Measurements from ENCODE around the gene AGBL1.

AGBL1 gene

DNA sequence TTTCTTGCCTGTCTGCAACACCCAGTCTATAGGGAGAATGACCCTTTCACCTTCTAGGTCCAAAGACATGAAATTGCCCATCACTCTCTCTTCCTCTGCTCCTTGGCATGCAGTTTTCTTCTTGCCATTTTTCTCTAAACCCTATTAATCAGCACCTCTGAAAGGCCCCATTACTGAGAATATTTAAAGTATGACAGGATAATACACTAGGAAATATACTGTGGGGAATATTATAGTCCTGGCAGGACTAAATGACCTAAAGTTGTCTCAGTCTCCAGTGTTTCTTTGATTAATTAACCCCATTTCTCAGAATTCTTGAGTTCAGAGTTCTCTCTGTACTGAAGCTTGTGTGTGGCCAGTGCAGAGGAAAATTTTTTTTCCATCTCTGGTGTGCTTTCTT, 730.7 kb downstream of the AGBL1 start:
- no peak for DNase-seq (ENCODE audit: low spot score)

DNA sequence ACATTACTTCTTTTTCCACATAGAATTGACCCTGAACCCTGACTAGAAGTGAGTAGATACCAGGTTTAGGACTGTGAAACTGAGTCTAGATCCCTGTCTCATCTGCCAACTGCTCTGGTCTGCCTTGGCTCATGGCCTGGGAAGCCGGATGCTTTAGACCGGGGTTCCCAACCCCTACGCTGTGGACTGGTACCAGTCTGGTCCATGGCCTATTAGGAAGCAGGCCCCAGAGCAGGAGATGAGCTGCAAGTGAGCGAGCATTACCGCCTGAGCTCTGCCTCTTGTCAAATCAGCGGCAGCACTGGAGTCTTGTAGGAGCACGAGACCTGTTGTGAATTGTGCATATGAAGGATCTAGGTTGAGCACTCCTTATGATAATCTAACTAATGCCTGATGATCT, 734.2 kb downstream of the AGBL1 start:
- DNase-seq (ENCODE audit: low spot score), result no peak

DNA sequence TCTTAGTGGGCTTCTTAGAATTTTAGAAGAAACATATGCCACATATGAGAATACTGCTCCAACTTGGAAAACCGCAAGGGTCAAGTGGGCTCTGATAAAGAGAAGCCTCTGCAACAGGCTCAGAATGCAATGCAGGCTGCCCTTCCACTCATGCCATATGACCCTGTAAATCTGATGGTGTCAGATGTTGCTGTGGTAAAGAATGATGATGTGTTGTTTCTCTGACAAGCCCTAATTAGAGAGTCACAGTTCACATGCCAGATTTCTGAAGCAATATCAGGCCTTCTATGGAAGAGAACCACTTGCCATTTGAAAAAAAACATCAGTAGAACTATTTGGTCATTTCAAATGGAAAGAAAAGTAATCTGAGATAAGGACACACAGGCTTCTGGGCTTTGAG, 749.6 kb downstream of the AGBL1 start:
- DNase-seq (ENCODE audit: low spot score), result no peak

DNA sequence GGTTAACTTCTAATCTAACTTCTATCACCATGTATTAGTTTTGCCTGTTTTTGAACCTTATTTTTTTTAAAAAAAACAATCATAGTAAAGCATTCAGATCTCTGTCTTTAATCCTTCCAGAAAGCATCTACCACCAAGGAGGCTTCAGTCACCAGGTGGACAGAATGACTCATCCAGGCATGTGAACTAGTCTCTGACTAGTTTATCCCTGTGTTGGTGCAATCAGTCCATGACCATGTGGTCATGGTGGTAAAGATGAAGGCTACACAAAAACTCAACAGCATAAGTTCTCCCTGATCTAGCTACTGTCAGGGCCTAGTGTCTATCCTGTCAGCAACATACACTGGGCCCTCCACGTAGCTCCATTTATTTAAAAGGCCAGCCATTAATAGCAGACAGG, 750.6 kb downstream of the AGBL1 start:
- DNase-seq (ENCODE audit: low spot score), result no peak

DNA sequence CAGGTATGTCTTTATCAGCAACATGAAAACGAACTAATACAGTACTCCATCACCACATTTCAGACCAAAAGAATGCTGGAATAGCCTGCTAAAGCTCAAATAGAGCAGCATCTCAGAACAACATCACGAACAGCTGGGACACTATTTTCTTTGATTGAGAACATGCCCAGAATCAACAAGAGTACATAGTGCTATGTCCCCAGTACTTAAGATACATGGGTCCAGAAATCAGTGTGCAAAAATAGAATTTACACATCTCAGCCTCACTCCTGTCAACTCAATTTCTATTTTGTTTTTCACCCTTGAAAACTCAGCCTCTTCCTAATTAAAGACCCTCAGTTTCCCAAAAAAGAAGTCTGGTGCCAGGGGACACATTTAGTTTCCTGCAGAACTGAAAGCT, 753.9 kb downstream of the AGBL1 start:
- no peak for DNase-seq (ENCODE audit: low spot score)

DNA sequence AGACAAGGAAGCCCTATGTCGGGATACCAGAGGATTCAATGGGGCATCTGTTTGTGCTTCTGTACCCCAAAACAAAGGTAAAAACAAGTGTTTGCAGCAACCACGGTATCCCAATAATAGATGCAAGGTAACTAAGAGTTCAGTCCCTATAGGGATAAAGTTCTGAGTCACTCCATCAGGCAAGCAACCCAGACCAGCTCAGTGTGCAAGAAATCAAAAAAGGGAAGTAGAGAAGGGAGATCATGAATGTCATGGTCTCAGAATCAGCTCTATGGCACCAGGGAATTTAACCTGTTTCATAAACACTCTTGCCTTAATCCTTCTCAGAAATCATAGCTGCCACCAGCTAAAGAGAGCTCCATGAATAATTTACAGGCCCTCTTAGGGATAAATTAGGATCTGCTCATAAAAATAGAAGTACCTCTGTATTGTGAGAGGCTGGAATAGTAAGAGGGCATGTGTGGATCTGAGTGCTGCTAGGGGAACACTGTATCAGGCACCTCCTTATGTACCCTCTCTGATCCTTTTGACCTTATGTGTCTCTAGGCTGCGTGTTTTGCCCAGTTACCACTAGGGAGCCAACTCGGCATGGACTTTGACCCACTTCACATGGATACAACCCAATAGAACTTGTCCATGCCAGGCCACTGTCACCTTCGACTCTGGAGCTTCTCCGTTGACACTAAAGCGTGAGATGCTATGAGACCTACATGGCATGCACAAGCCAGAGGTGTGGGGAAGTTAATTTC, 754.6 kb downstream of the AGBL1 start:
- no peak for DNase-seq (ENCODE audit: low spot score)

DNA sequence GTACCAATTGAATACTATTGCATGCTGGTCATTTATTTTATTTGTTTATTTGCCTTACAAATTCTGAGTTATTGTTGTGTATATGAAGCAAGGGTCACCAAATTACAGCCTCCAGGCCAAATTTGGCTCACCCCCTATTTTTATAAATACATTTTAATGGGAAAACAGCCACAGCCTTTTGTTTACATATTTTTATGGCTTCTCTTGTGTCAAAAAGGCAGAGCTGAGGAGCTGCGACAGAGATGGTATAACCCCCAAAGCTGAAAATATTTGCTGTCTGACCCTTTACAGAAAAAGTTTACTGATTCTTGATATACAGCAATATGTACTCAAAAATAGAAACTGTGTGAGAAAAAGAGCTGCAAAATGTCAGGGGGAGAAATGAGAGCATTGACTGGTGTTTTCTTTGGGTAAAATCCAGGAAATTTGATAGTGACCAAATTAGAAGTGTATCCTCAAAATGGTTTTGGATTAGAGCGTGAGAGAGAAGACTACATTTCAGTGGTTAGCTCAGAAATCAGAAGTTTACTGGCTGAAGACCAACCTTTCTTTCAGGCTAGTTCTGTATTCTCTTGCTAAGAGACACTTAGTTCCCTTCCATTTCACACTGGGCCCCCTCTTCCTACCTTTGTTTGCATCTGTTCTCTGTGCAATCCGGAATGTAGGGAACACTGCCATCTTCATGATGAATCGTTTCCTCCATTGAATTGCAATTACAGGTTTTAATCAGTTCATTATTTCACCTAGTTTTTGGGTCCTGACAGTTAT, 757.8 kb downstream of the AGBL1 start:
- DNase-seq (ENCODE audit: low spot score), result no peak

DNA sequence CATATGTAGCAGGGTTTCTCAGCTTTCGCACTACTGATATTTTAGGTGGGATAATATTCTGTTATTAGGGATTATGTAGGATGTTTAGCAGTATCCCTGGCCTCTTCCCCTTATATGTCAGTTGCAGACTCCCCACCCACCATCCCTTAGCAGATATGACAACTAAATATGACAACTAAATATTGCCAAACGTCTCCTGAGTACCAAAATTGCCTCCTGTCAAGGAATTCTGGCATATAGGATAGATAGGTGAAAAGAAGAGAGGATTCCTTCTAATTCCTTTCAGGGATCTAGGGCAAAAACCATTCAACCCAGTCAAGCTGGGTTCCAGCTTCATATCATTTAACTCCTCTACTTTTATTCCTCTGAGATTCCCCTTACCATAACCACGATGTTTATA, 759.8 kb downstream of the AGBL1 start:
- DNase-seq (ENCODE audit: low spot score), result no peak

DNA sequence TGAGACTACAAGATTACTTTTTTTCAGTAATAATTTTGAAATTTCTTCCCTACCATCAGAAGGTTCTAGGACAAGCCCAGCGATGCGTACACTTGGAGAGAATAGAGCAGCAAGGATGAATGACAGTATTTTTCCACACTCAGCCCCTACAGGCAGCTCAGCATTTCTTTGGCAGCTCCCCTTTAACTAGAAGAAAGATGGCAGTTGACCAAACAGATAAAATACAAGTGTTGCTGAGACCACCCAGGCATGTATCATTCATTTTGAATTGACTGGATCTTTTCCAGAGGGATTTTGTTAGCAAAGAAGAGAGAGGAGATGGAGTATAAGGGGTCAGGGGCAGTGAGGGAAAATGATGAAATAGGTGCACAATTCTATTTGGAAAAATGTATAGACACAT, 761.3 kb downstream of the AGBL1 start:
- DNase-seq (ENCODE audit: low spot score), result no peak

DNA sequence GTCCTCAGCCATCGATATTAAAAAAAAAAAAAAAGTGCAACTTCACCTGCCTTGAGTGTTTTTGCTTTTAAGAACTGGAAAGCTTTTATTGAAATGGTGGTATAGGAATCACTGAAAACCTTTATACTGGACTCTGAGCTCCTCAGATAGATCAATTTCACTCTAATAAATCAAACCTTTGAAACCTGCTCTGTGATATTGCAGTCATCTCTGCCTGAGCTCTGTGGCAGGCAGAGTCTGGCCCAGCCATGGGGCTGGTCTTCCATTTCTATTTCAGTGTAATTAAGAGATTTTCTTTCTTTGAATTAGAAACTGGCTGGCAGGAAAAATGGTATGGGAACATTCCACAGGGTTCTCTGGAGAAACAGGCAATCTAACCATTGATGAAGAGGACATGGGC, 762.5 kb downstream of the AGBL1 start:
- no peak for DNase-seq (ENCODE audit: low spot score)

DNA sequence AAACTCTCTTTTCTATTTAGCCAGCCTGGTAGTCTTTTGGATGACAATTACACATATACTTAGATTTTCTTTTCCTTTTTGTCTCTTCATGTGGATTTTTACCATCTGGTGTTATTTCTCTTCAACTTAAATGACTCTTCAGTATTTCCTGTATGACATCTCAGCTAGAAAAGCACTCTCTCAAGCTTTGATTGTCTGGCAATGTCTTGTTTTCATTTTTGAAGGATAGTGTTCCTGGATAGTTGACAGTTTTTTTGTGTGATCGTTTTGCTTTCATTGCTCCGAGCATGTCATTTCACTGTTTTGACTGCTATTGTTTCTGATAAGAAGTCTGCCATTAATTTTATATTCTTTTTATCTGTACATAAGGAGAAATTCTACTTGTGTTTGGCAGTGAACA, 766.4 kb downstream of the AGBL1 start:
- no peak for DNase-seq (ENCODE audit: low spot score)

DNA sequence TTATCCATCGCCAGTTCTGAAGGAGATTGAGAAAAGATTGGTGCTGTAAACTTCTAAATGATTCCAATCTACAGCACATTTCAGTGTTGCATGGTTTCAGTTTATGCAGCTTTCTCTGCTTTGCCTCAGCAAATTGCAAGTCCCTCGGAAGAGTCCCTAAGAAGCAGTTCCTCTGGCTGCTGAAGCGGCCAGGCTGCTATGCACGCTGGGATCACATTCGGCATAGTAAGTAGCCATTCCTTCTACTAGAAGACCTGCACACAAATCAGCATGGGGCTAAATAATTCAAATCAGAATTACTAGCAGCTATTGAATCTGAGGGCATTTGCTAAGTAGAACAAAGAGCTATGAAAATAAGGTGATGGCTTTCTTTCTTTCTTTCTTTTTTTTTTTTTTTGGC, 769.5 kb downstream of the AGBL1 start:
- no peak for DNase-seq (ENCODE audit: low spot score)

DNA sequence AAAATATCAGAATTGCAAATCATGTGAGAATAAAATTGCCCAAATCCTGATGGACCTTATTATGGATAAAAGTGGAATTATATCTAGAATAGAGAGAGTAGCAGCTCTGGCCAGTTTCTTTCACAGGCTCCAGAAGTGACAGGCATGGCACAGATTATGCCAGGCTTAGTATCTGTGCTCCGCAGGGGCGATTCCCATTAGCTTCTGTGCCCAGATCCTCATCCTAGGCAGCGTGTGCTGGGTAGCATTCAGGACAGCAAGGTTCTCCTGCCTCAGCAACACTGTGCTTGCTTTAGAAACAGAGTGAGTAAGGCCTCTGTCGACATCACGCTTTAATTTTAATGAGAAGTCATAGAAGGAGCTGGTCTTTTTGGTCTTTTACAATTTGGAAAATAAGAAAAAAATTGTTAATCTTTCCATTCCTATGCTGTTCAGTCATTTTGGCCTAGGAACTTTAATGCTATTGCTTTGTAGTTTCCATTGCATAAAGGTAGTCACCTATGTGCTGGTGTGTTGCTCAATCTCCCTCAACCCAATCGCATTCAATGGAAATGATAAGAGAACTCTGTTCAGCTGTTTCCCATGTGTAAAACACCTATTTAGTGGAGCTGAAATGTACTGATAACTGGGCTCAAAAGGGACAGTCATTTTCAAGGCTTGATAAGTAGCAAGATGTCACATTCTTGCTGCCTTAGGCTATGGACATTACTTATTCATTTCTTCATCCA, 770.1 kb downstream of the AGBL1 start:
- no peak for DNase-seq (ENCODE audit: low spot score)

DNA sequence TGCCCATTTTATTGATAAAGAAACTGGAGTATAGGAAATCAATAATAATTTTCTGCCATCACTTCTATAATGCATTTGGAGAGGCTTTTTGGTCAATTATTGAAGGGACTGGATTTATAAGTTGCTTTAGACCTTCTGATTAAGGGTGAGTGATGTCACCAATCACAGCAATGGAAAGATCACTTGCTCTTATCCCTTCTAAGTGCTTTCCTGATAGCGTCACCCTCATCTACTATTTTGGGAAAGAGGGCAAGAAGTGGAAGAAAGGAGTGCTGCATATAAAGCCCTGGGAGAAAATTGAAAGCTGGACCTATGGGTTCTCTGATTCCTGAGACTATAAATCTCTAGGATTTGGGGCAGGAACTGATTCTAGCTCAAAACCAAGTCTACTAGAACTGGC, 771.3 kb downstream of the AGBL1 start:
- DNase-seq (ENCODE audit: low spot score), result no peak

DNA sequence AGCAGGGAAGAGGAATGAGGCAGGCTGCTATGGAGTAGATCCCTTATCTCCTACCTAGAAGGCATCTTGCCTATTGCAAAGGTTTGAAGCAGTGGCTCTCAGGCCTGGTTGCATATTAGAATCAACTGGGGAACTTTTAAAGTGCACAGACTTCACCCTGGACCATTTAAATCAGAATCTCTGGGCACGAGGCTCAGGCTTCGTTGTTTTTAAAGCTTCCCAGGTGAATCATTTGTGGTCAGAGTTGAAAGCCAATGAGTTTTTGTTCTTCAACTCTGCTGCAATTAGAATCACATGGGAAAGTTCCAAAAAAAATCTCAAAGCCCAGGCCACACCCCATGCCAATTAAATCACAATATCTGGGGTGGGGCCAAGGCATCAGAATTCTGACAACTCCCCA, 773.1 kb downstream of the AGBL1 start:
- DNase-seq (ENCODE audit: low spot score), result no peak

DNA sequence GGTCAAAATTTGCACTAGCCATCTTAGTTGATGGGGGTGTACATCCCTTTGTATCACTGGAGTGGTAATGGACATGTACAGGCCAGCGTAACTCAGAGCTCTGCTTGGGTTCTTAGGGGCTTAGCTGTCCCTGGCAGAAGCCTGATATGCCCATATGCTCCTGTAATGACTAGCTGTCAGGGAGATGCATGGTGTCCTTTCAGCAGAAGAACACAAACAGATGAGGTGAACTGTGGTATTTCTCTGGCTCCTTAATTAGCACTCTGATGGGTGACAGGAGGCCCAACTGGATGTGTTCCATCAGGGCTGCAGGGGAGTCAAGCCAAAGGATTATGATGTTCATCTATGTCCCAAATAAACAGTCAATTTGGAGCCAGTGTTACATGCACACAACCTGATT, 774.5 kb downstream of the AGBL1 start:
- no peak for DNase-seq (ENCODE audit: low spot score)

DNA sequence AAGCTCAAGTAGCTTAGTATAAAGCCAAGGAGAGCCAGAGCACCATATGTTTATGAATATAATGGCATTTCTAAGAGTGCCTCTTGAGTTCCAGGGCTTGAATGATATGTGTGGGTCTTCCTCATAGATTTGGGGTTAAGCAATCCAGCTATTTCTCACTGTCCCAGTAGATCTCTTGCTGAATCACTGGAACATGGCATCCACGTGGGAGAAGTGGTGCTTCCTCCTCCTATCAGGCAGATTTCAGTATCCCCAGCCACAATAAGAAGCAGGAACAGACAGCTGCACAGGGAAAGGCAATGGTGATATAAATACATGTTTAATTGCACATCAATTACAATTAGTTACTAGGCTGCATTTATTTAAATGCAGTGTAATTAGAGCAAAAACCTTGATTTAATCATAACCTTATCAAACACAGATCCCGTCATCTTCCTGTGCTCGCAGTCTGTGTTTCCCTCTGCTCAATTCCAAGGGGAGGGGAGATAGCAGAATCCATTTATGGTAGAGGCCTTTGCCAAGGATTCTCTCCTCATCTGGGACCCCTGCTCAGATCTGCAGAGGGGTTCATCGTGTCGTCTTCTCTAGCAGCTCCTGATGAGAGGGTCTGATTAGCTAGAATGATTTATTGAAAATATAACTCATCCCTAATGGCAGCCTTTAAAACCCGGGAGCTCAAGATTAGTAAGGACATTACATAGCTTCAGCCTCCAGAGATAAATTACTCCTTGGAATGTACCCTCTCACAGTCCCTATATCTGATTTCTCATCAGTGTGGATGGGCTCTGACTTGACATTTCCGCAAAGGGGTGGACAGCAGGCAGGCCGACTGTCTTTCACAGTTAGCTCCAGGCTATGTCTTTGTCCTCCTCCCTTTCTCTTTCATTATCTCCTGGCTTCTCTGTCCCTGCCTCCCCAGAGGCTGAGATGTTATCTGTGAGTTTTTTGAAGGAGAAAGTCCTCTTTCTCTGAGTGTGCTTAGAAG, 775.9 kb downstream of the AGBL1 start:
- no peak for DNase-seq (ENCODE audit: low spot score)

DNA sequence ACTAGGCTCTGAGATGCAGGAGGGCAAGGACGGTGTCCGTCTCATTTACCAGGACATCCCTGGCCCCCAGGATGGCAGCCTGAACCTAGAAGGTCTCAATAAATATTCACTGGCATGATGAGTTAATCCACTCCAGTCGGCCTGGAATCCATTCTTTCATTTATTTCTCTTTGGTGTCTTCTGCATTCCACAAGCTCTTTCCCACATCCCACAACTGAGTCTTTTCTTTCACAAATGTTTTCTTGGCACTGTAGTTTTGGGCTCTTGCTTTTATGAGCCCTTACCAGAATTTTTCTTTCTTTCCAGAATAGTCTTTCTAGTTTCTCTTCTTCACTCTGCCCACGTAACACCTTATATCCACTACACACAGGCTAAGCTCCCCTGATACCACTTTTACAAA, 778.0 kb downstream of the AGBL1 start:
- DNase-seq (ENCODE audit: low spot score), result no peak

DNA sequence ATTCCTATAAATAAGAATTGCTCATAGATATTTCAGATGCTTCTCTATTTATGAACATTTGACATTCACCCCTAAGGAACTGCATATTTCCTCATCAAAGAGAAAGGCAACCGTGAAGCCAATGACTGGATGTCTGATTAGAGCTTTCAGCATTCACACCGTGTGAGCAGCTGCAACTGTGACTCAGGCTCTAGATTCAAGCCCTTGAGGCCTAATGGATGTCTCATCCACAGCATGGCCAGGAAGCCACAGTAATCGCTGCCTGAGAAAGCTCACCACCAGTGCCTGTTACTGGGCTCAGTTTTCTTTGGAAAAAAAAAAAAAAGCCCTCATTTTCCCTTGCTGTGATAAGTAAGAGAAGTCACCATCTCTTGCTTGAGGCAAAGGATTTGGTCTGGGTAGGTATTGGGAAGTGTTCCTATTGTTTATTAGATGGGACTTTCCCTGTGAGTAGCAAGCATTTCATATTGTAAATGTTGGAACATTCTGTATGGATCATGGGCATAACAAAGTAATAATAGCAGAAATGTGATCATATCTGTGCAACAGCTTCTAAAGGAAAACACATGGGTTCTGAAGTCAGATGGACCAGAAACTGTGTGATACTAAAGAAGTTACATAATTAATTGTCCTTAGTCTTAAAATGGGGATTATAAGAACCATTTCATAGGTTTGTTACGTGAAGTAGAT, 783.7 kb downstream of the AGBL1 start:
- peak; percentile 8 for DNase-seq (ENCODE audit: low spot score)

DNA sequence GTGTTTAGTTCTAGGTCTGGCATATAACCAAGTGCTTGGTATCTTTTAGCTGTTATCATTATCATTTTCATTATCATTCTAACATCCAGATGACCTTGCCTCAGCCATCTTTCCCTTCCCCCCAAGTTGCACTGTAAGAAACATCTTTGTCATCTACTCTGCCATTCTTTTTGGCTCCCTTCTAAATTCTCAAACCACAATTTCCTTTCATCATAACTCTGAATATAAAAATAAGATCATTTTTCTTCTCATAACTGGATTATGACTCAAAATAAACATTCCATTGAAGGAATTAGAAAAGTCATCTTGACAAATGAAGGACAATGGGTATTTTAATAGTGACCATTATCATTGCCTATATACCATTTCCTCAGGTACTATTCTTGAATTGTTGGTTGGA, 786.2 kb downstream of the AGBL1 start:
- DNase-seq (ENCODE audit: low spot score), result no peak

DNA sequence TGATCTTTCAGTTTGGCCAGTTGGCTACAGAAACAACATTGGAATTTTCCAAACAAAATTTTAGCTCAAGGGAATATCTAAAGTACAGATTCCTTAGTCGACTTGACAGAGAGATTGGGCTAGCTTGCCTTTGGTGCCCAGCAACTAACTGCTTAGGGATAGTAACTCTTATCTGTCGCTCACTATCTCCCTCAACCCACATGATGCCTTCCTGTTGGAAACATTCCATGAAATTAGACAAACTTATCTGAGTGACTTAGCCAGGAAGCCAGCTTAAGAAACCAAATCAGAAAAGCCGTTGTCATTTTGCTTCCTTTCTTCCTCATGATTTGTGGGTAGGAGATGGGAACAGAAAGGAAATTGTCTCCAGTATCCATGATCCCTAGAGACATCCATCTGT, 791.2 kb downstream of the AGBL1 start:
- DNase-seq (ENCODE audit: low spot score), result no peak

Measured in GM03348 (cell line).